GM18526 (cell line): Measurements from ENCODE around the gene GLTPD2.

Source experiments
- POLR2A ChIP-seq: IDR thresholded peaks from 3 replicates; pipeline ENCODE4 v1.6.1; 2011; ENCODE audit not compliant: insufficient read length; ENCODE audit errors: extremely low read depth

GLTPD2 gene

DNA sequence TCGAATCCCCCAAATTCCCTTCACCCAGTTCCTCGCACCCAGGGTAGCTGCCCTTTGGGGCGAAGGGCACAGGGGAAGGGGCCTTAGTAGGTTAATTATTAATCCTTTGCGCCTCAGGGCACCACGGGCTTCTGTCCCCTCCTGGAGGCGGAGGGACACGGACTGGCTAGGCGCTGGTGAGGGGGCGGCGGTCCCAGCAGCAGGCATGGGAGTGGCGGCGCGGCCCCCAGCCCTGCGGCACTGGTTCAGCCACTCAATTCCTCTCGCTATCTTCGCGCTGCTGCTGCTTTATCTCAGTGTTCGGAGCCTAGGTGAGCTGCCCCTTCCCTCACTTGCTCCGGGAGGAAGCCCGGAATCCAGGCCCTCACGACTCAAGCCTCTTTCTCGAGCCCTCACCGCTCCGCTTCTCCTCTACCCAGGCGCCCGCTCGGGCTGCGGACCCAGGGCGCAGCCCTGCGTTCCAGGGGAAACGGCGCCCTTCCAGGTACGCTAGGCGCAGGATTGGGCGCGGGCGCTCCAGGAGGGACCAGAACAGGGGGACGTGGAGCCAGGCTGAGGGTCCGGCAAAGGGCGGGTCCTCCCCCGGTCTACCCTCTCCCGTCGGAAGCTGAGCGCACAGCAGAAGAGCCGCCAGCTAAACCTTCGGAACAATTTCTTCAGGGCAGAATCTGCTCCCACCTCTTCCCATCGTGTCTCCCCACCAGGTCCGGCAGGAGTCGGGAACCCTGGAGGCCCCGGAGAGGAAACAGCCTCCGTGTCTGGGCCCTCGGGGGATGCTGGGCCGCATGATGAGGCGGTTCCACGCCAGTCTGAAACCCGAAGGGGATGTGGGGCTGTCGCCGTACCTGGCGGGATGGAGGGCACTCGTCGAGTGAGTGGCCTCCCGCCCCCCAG lies at the start of gene GLTPD2:
GLTPD2 (plus strand) TSS at position 158 of the 894 bp plus-strand sequence; CDS start at position 206, 48 bp downstream.
- TF ChIP-seq POLR2A, result no peak

- no peak for TF ChIP-seq POLR2A
Measured at GRCh38 chr17:4739122-4740024, 49.4 kb upstream of the GLTPD2 start, which contains the start of the genes CXCL16 and ZMYND15. TSS of gene CXCL16 (minus strand) at chr17:4739928. CDS start at chr17:4739339, 589 bp downstream. TSS of gene ZMYND15 (plus strand) at chr17:4739833. CDS start at chr17:4740549, 716 bp downstream.

DNA sequence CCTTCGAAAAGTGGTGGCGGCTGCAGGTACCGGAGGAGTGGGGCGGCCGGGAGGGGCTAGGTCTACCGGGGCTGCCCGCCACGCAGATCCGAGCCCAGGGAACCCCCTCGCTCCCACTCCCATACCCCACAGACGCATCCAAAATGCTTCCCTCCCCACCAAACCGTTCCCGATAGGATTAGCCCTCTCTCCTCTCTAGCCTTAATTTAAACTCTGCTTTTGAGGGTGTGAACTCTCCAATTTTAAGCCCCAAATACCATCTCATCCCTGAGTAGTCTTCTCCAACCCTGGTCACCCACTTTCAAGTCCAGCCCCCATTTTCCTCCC lies 48.8 kb upstream of the GLTPD2 start:
- no peak for TF ChIP-seq POLR2A

GRCh38 chr17:4740584-4740983 lies 48.2 kb upstream of the GLTPD2 start:
- TF ChIP-seq POLR2A, result no peak

GRCh38 chr17:4741544-4741943 lies 47.2 kb upstream of the GLTPD2 start:
- TF ChIP-seq POLR2A, result no peak

- TF ChIP-seq POLR2A, result no peak
Measured at GRCh38 chr17:4742133-4742532, 46.6 kb upstream of the GLTPD2 start.

DNA sequence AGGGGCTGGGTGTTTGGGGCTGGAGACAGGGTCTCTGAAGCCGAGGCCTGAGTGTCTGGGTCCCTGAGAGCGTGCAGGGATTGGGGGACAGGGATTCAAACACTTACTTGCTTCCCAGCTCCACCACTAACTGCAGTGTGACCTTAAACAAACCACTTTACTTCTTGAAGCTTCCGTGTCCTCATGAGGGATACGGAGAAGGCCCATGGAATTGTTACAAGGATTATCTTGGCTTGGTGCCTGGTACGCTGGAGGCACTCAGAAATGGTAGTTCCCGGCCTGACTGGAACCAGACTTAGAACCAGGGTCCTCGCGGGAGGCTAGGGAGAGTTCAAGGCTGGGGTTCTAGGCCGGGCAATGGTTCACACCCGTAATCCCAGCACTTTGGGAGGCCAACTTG lies 46.1 kb upstream of the GLTPD2 start:
- no peak for TF ChIP-seq POLR2A

DNA sequence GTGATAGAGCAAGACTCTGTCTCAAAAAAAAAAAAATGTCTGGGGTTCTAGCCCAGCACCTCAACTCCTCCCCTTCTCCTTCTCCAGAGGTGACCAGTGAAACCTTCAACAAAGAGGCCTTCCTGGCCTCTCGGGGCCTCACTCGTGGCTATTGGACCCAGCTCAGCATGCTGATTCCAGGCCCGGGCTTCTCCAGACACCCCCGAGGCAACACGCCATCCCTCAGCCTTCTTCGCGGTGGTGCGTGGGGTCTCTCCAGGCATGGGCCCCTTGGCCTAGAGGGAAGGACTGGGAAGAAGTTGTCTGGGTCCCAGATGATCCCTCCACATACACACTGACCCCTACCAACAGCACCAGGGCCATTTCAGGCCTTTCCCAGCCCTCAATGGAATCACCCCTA lies 45.5 kb upstream of the GLTPD2 start:
- no peak for TF ChIP-seq POLR2A

GRCh38 chr17:4743898-4744297 lies 44.9 kb upstream of the GLTPD2 start:
- no peak for TF ChIP-seq POLR2A

DNA sequence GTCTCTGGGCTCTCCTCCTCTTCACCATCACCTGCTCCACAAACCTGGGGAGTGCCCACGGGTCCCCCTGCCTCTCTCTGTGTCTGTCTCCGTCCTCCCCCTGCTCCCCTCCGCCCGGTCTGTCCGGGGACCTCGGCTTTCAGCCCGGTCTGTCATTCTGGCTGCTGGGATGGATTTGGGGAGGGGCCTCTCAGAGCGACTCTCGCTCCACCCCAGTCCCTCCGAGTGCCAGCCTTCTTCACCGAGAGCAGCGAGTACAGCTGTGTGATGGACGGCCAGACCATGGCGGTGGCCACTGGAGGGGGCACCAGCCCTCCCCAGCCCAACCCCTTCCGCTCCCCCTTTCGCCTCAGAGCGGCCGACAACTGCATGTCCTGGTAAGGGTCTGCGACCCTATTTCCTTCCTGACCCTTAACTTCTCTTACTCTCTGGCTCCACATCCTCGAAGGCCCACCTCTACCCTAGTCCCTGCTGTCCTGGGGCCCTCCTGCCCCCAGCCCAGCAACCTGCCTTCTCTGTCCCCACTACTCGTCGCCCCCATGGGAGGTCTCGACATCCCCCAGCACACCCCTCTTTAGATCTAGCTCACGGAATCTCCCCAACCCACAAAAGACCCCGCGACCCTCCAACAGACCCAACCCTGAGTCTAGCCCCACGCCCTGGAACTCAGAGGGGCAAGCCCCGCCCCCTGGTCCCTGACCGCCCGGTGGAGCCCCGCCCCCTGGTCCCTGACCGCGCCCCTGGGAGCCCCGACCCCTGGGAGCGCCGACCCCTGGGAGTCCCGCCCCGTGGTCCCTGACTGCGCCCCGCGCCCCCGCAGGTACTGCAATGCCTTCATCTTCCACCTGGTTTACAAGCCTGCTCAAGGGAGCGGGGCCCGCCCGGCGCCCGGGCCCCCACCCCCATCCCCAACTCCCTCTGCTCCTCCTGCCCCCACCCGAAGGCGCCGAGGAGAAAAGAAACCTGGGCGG lies 43.5 kb upstream of the GLTPD2 start:
- no peak for TF ChIP-seq POLR2A

DNA sequence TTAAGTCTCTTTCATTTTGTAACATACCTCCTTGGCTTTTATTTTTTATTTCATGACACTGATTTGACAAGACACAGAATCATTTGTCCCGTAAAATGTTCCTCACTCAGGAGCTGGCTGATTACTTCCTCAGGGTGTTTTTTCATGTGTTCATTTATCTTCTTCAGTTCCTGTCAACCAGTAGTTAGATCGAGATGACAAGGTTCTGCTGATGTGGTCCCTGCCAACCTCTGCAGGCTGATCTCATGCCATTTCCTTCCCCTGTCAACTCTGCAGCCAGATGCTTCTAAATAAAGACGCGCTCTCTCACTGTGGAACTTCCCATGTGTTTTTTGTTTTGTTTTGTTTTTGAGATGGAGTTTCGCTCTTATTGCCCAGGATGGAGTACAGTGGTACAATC lies 40.9 kb upstream of the GLTPD2 start:
- no peak for TF ChIP-seq POLR2A

DNA sequence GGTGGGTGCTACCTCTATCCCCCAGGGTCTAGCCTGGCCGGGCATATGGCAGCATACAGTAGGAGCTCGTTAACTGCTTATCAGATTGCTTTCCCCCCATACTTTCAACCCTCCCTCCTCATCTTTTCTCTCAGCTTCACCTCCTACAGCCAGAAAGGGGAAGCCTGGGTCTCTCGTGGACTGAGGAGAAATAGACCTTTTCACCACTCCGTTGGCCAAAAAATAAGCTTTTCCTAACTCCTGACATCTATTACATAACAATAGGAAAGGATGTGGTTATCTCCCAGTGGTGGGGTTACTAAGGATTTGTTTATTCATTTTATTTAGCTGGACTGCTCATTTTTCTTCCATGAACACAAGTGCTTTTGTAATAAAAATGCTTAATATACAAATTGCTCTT lies 40.1 kb upstream of the GLTPD2 start:
- no peak for TF ChIP-seq POLR2A

- no peak for TF ChIP-seq POLR2A
Measured at GRCh38 chr17:4750606-4751005, 38.2 kb upstream of the GLTPD2 start.

- TF ChIP-seq POLR2A, result no peak
Measured at GRCh38 chr17:4751932-4752331, 36.8 kb upstream of the GLTPD2 start.

DNA sequence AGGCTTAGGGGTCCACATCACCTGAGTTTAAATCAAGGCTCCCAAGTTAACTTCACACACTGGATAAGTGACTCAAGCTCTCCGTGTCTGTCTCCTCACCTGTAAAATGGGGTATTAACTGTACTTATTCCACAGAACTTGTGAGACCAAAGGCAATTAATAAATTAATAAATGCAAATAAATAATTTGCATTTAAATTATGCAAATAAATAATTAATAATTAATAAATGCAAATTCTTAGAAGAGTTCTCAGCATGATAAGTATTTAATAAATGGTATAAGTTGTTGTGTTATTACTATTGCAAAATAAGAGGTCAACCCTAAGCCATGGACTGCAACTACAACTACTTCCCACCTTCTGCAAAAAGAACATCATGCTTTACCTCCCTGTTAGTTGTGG lies 35.4 kb upstream of the GLTPD2 start:
- TF ChIP-seq POLR2A, result no peak
